Muscle layer of colon (tissue), 2 donors: ENCODE data around the gene ARID1B.

Source experiments
- H3K27ac ChIP-seq: one replicate; pipeline ENCODE4 v1.7.0; 2013; ENCODE audit warnings: low read depth, mild to moderate bottlenecking, low read length, moderate library complexity
- H3K27me3 ChIP-seq, 2 donors: one replicate each; pipeline ENCODE4 v1.7.0; 2013; ENCODE audit warnings: low read length in 2 of 2, mild to moderate bottlenecking in 2 of 2; ENCODE audit not compliant: insufficient read depth in 2 of 2, control insufficient read depth in 1 of 2
- H3K36me3 ChIP-seq: one replicate; pipeline ENCODE4 v1.7.0; 2013; ENCODE audit warnings: mild to moderate bottlenecking, low read length; ENCODE audit not compliant: insufficient read depth
- H3K4me1 ChIP-seq: one replicate; pipeline ENCODE4 v1.7.0; 2013; ENCODE audit warnings: mild to moderate bottlenecking, low read length; ENCODE audit not compliant: insufficient read depth
- H3K4me3 ChIP-seq, 2 donors: one replicate each; pipeline ENCODE4 v1.7.0; 2013; ENCODE audit warnings: low read length in 2 of 2, low read depth in 1 of 2, mild to moderate bottlenecking in 1 of 2, moderate library complexity in 1 of 2
- H3K9ac ChIP-seq: one replicate; pipeline ENCODE4 v1.7.0; 2013; ENCODE audit warnings: low read length
- H3K9me3 ChIP-seq: one replicate; pipeline ENCODE4 v1.7.0; 2013; ENCODE audit warnings: mild to moderate bottlenecking, low read length
- donor health status: abdominal sarcoma.
- donor health status: Adenocarcinoma of cecum.

The ARID1B gene

DNA sequence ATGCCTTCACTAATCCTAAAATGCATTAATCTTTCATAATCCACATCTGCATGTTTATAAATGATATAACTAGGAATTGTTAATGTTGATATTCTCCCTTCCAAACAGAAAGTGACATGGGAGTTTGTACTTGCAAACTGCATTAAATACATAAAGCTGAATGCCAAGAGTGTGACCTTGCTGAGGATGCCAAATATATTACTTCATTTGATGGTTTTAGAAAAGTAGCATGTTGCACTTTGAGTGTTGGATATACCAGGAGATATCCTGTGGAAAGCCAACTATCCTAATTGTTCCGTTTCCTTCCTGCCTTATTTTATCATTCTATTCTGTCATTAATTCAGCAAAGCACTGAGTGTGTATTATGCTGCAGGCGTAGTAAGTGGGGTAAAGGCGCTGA lies 316.4 kb downstream of the ARID1B start:
- peaks cover 4% of the 10 kb centered on the region for H3K4me1 ChIP-seq
- no peak overlapping the region for H3K9ac ChIP-seq
- H3K27me3 ChIP-seq, result no peaks in the 10 kb centered on the region
- H3K27ac ChIP-seq, result no peak overlapping the region
- H3K36me3 ChIP-seq, result no peaks in the 10 kb centered on the region
- H3K4me3 ChIP-seq, result no peak overlapping the region
- H3K9me3 ChIP-seq, result no peaks in the 10 kb centered on the region

DNA sequence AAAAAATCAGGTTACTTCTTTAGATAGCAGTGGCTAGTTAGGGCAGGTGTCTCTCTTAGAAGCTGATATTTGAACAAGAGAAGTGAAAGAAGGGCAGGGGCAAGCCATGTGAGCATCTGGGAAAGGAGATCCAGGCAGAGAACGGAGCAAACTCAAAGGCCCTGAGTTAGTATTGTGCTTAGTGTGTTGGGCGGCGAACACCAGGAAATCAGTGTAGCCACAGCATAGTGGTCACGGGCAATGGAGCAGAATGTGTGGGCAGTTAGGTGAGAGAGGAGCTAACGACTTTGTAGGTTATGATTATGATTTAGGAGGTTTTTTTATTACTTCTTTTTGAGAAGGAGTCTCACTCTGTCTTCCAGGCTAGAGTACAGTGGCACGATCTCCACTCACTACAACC lies 316.9 kb downstream of the ARID1B start:
- no peak overlapping the region for H3K4me3 ChIP-seq
- no peaks in the 10 kb centered on the region for H3K36me3 ChIP-seq
- no peak overlapping the region for H3K9ac ChIP-seq
- peaks cover 4% of the 10 kb centered on the region for H3K4me1 ChIP-seq
- no peak overlapping the region for H3K27ac ChIP-seq
- H3K9me3 ChIP-seq, result no peaks in the 10 kb centered on the region
- H3K27me3 ChIP-seq, result no peaks in the 10 kb centered on the region

DNA sequence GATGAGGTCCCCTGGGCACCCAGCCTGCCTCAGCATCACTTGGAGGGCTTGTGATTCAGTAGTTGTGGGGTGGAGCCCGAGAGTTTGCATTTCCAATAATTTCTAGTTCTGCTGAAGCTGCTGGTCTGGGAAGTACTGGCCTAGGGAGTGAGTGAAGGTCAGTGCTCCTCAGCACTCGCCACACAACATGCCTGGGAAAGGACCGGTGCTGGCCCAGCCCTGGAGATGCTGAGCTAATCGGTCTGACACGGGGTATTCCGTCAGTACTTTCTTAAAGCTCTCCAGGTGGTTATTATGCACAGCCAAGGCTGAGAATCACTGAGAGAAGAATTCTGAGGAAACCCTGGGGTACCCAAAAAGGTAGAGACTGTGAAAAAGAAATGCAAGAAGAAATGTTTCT lies 317.9 kb downstream of the ARID1B start:
- no peak overlapping the region for H3K27ac ChIP-seq
- no peaks in the 10 kb centered on the region for H3K9me3 ChIP-seq
- H3K4me1 ChIP-seq, result no peaks in the 10 kb centered on the region
- no peak overlapping the region for H3K9ac ChIP-seq
- no peaks in the 10 kb centered on the region for H3K27me3 ChIP-seq
- no peaks in the 10 kb centered on the region for H3K36me3 ChIP-seq
- H3K4me3 ChIP-seq, result no peak overlapping the region

DNA sequence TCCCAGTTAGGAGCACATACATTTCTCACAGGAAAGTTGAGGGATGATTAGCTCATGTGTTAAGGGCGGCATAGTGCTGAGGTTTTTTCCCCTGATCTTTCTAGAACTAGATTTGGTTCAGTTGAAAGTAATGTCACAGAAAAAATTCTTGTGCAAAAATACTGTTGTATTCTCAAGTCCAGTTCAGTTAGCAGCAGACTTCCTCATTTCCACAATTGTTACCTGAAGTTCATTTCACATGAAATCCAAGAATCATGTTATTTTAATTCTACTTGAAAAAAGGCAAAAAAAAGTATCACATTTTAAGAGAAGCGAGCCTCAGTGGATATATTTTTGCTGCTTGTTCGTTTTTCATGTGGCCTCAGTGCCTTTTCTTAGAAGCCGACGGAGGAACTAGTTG lies 318.4 kb downstream of the ARID1B start:
- Histone ChIP-seq H3K36me3 (peaks cover 2% of the 10 kb centered on the region), H3K27me3 (no peaks in the 10 kb centered on the region), H3K4me3 (no peak overlapping the region), H3K27ac (no peak overlapping the region), H3K9ac (no peak overlapping the region), H3K4me1 (no peaks in the 10 kb centered on the region), H3K9me3 (no peaks in the 10 kb centered on the region)

DNA sequence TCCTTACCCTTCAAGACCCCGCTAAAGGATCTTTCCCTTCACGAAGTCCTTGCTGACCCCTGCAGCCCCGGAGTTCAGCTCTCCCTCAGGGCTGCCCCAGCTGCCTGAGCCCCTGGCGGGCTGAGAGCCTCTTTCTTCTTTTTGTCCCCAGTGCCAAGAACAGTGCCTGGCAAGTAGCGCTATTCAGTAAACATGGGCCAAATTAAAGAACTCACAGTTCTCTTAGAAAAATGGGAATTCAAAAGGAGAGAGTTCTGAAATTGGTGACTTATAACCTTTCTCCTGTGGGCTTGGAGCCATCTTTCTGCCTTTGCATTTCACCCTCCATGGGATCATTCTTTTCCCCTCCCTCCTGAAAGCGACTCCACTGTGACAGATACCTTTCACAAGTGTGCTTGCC lies 318.9 kb downstream of the ARID1B start:
- Histone ChIP-seq H3K36me3 (peaks cover 8% of the 10 kb centered on the region), H3K4me3 (no peak overlapping the region), H3K27ac (no peak overlapping the region), H3K4me1 (no peaks in the 10 kb centered on the region), H3K9me3 (no peaks in the 10 kb centered on the region), H3K27me3 (no peaks in the 10 kb centered on the region), H3K9ac (no peak overlapping the region)

DNA sequence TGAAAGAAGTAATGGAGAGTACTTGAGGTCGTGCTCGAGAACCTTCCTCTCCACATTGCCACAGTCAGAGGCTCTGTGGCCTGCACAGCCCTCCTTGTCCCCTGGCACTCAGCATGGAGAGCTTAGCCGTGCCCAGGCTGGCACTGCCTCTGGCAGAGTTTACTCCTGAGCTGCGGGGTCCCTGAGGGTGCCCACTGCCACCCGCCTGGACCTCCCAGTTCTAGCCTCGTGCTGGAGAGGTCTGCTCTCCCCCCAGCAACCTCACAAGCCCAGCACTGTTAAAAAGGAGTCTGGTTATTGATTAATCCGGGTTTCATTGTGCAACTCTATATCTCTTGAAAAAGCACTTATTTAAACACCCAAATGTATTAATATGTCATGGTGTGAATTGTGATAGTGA lies 319.3 kb downstream of the ARID1B start:
- H3K27me3 ChIP-seq, result no peaks in the 10 kb centered on the region
- no peak overlapping the region for H3K9ac ChIP-seq
- H3K4me3 ChIP-seq, result no peak overlapping the region
- H3K4me1 ChIP-seq, result no peaks in the 10 kb centered on the region
- H3K36me3 ChIP-seq, result peaks cover 9% of the 10 kb centered on the region
- H3K9me3 ChIP-seq, result no peaks in the 10 kb centered on the region
- H3K27ac ChIP-seq, result no peak overlapping the region

DNA sequence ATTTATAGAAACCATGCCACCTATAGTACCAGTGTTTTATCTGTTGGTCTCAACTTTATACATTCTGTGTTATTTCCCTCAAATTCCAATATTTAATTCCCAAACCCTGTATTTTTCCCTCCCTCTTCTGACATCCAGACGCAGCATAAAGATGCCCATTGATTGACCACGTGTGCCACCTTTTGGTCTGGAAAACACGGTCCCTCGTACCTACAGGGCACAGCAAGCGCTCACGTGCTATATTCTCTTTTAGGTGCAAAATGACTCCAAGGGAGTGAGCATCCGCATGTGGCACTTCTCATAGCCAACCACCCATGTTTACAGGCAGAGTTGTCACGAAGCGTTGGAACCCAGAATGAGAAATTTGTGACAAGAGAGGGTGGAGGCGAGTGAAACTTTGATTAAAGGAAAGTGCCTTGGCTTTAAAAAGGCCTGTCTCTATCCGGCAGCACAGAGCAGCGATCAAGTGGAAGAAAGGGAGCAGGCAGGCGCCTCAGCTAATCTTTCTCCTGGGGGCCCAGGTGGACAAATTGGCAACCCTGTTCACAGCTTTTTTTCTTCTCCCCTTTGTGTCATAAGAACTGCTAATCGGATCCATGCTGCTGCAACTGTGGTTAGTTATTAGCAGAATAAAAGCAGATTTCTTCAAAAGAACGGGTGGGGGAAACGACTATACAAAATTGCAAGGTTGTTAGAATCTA lies 320.2 kb downstream of the ARID1B start:
- Histone ChIP-seq H3K4me1 (no peaks in the 10 kb centered on the region), H3K27me3 (no peaks in the 10 kb centered on the region), H3K9me3 (no peaks in the 10 kb centered on the region), H3K27ac (no peak overlapping the region), H3K4me3 (no peak overlapping the region), H3K36me3 (peaks cover 9% of the 10 kb centered on the region), H3K9ac (no peak overlapping the region)

DNA sequence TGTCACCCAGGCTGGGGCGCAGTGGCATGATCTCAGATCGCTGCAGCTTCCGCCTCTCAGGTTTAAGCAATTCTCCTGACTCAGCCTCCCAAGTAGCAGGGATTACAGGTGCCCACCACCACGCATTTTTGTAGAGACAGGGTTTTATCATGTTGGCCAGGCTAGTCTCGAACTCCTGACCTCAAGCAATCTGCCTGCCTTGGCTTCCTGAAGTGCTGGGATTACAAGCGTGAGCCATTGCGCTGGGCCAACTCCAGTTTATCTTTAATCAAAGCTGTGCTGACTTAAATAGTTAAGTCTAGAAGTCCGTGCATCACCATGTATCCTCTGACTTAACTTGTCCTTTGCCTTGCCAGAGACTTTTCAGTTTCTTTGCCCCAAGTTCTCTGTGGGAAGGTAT lies 321.8 kb downstream of the ARID1B start:
- Histone ChIP-seq H3K27ac (no peak overlapping the region), H3K9me3 (no peaks in the 10 kb centered on the region), H3K4me1 (no peaks in the 10 kb centered on the region), H3K9ac (no peak overlapping the region), H3K27me3 (no peaks in the 10 kb centered on the region), H3K36me3 (peaks cover 9% of the 10 kb centered on the region), H3K4me3 (no peak overlapping the region)

DNA sequence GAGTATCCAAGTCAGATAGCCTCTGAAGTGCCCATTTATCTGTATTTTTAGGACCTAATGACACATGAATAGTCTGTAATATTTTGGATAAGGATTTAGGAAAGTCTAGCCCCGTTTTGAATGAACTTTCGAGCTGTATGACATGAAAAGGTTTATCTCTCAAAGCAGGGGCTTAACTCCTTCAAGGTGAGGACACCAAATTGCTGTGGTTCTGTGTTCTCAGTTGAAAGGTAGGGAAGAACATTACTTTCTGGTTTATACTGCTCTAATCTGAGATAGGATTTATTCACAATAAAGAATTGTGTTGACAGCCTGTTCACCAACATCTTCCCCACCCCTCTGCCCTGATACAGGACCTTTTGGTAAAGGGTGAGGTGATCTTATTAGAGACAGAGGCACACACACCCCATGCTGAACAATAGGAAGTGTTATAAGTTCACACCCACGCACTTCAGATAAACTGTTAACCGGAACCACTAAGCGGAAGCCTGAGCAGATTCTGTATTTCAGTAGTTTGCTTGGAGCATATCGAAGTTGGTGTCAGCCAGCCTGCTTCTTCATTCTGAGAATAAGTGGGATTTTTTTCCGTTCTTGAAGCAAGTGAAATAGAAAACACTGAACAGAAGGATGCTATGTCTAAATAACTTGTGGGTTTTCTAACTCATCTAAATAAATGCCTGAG lies 322.9 kb downstream of the ARID1B start:
- Histone ChIP-seq H3K27ac (no peak overlapping the region), H3K9ac (no peak overlapping the region), H3K9me3 (no peaks in the 10 kb centered on the region), H3K4me1 (no peaks in the 10 kb centered on the region), H3K4me3 (no peak overlapping the region), H3K36me3 (peaks cover 9% of the 10 kb centered on the region), H3K27me3 (no peaks in the 10 kb centered on the region)

DNA sequence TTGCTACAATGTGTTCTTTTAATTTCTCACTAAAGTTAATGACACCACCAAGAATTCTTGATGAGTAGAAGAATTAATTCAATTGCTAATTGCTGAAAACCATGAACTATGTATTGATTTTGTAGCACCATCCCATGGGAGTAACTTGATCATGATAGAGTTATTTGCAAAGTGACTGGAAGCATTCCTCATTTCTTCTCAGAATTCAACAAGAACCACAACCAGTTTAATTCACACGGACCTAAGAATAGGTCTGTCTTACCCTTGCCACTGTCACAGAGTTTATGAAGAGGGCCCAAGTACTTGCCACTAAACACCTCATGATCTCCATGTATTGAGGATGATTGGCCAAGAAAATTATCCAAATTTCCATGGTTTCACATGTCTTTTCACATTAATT lies 324.0 kb downstream of the ARID1B start:
- Histone ChIP-seq H3K9me3 (no peaks in the 10 kb centered on the region), H3K4me1 (no peaks in the 10 kb centered on the region), H3K9ac (no peak overlapping the region)

DNA sequence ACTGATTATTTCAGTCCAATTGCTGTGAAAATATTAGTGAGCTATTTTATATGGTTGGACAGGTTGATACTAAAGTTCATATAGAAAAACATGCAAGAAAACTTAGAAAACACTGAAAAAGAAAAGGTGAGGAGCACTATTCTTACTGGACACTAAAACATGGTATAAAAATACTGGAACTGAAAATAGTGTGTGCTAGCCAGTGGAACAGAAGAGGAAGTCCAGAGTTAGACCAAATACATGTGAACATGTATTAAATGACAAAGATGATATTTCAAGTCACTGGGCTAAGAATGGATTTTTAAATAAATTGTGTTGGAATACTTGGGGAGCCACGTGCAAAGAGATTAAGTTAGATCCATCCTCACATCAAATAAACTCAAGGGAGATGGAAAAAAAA lies 327.6 kb downstream of the ARID1B start:
- Histone ChIP-seq H3K36me3 (peaks cover 9% of the 10 kb centered on the region), H3K9me3 (no peaks in the 10 kb centered on the region), H3K27ac (no peak overlapping the region), H3K4me3 (no peak overlapping the region), H3K27me3 (no peaks in the 10 kb centered on the region), H3K9ac (no peak overlapping the region), H3K4me1 (peaks cover 17% of the 10 kb centered on the region)

More for the DNA sequence above, 324.0 kb downstream of the ARID1B start:
- Histone ChIP-seq H3K27me3 (no peaks in the 10 kb centered on the region), H3K36me3 (peaks cover 9% of the 10 kb centered on the region), H3K4me3 (no peak overlapping the region), H3K27ac (no peak overlapping the region)

DNA sequence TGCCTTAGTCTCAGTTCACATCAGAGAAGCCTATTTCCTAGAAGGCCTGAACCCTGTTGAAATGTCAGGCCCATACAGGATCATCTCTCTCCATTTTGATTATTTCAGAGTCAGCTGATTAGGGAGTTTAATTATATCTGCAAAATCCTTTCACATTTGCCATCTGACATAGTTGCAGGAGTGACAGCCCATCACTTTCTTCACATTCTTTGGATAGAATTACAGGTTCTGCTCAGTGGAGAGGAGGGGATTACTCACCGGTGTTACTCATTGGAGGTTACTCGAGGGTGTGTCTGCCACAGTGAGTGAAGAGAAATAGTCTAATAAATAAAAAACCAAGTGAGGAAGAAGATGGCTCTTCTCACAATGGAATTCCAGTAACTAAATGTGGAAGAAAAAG lies 329.3 kb downstream of the ARID1B start:
- Histone ChIP-seq H3K9me3 (no peaks in the 10 kb centered on the region), H3K36me3 (no peaks in the 10 kb centered on the region), H3K9ac (no peak overlapping the region), H3K27me3 (no peaks in the 10 kb centered on the region), H3K4me3 (no peak overlapping the region), H3K27ac (peak overlapping the region; percentile 21), H3K4me1 (peaks cover 17% of the 10 kb centered on the region)
